Endothelial cell of umbilical vein (primary cell): Measurements from ENCODE around the gene PARD3B. TPM values are rescaled to one million over a fixed set of nuclear protein-coding genes. Genes with fewer than 3 reads are reported as not detected.

Experiments used
- BruUV-seq: library from RNA; stranded (reverse); fragments of 400-500 nt; replicated peaks from 2 replicates; lab custom pipeline; 2021; lab: Mats Ljungman, UMichigan
- CTCF ChIA-PET: fragments of 300-600, 350-600 bp; sonication (Branson Sonifier 250); formaldehyde crosslinking; loops from one replicate; lab custom pipeline; 2021; ENCODE audit warnings: antibody characterized with exemption, inconsistent platforms; lab: Charles Lee
- POLR2A ChIA-PET: fragments of 300-600, 350-600 bp; sonication (Branson Sonifier 250); formaldehyde crosslinking; loops from one replicate; lab custom pipeline; 2021; ENCODE audit warnings: antibody characterized with exemption, inconsistent platforms; lab: Charles Lee
- DNase-seq: peaks from one replicate; pipeline ENCODE4 v3.0.0-alpha.2; 2011; ENCODE audit warnings: low read depth, low spot score
- FAIRE-seq: peaks from 2 replicates; lab custom pipeline; 2011; peaks lifted over from hg19 to GRCh38; lab: Jason Lieb, UNC
- H2AFZ ChIP-seq: 2 replicates; pipeline ENCODE4 v1.6.0; 2012; ENCODE audit warnings: low read depth, low read length, control low read depth, inconsistent platforms
- H3K27ac ChIP-seq: 2 replicates; pipeline ENCODE4 v1.5.1; 2011; ENCODE audit warnings: low read depth, mild to moderate bottlenecking, control low read depth, low read length, moderate library complexity; ENCODE audit not compliant: insufficient read depth
- H3K27me3 ChIP-seq, 2 experiments: 2 replicates each; pipeline versions ENCODE4 v1.6.0 to v1.6.1; 2011; ENCODE audit warnings: low read length in 2 of 2, mixed read lengths in 1 of 2; ENCODE audit not compliant: control insufficient read depth in 2 of 2, insufficient read depth in 2 of 2
- H3K36me3 ChIP-seq, 2 experiments: 2 replicates in 1 of 2; 3 replicates in 1 of 2; pipeline ENCODE4 v1.5.1; 2011; ENCODE audit warnings: low read length in 2 of 2, mild to moderate bottlenecking in 1 of 2, moderate library complexity in 1 of 2; ENCODE audit not compliant: control insufficient read depth in 2 of 2, insufficient read depth in 2 of 2; ENCODE audit errors: extremely low read depth in 1 of 2
- H3K4me1 ChIP-seq: 3 replicates; pipeline ENCODE4 v1.5.1; 2011; ENCODE audit warnings: mild to moderate bottlenecking, low read length; ENCODE audit not compliant: control insufficient read depth, insufficient read depth; ENCODE audit errors: extremely low read depth
- H3K4me2 ChIP-seq: 2 replicates; pipeline ENCODE4 v1.6.1; 2011; ENCODE audit warnings: low read length, control low read depth, mixed read lengths; ENCODE audit not compliant: insufficient read depth
- H3K4me3 ChIP-seq, 3 experiments: fragments of 200-600 bp in 1 of 3; sonication (generic), shearing (Covaris generic) in 1 of 3; replicated peaks in 1 of 3; 2 replicates each; pipeline ENCODE4 v1.5.1; 2011 to 2016; ENCODE audit warnings: control low read depth in 3 of 3, low read length in 3 of 3, mild to moderate bottlenecking in 2 of 3, inconsistent platforms in 1 of 3, low read depth in 1 of 3, moderate library complexity in 1 of 3; ENCODE audit not compliant: insufficient read depth in 1 of 3
- H3K79me2 ChIP-seq: 2 replicates; pipeline ENCODE4 v1.6.0; 2012; ENCODE audit warnings: low read length, inconsistent platforms; ENCODE audit not compliant: control insufficient read depth, insufficient read depth
- H3K9ac ChIP-seq: replicated peaks from 2 replicates; pipeline ENCODE3; 2011; ENCODE audit warnings: low read length, control low read depth; ENCODE audit not compliant: insufficient read depth; ENCODE audit errors: extremely low read depth
- H3K9me1 ChIP-seq: replicated peaks from 3 replicates; pipeline ENCODE4 v1.6.0; 2011; ENCODE audit warnings: mild to moderate bottlenecking, low read length; ENCODE audit not compliant: control insufficient read depth, insufficient read depth; ENCODE audit errors: extremely low read depth
- H3K9me3 ChIP-seq: replicated peaks from 2 replicates; pipeline ENCODE4 v1.5.1; 2012; ENCODE audit warnings: low read length, inconsistent platforms; ENCODE audit not compliant: control insufficient read depth, insufficient read depth
- H4K20me1 ChIP-seq: replicated peaks from 2 replicates; pipeline ENCODE3; 2011; ENCODE audit warnings: mild to moderate bottlenecking, low read length; ENCODE audit not compliant: control insufficient read depth, insufficient read depth; ENCODE audit errors: extremely low read depth
- CTCF ChIP-seq, 2 donors: IDR thresholded peaks; 1 replicate in 1 of 2; 2 replicates in 1 of 2; pipeline ENCODE4 v1.5.1; 2011; ENCODE audit warnings: low read length in 2 of 2, mild to moderate bottlenecking in 2 of 2, moderate library complexity in 2 of 2, control low read depth in 1 of 2, inconsistent platforms in 1 of 2, low read depth in 1 of 2; ENCODE audit not compliant: insufficient read depth in 1 of 2; ENCODE audit errors: extremely low read depth in 1 of 2
- EZH2 ChIP-seq: IDR thresholded peaks from 2 replicates; pipeline ENCODE4 v1.6.1; 2012; ENCODE audit warnings: borderline replicate concordance, low read depth, mild to moderate bottlenecking, moderate library complexity, low read length, inconsistent platforms; ENCODE audit not compliant: severe bottlenecking
- FOS ChIP-seq: IDR thresholded peaks from 2 replicates; pipeline ENCODE4 v1.6.1; 2011; ENCODE audit warnings: mild to moderate bottlenecking, low read length, moderate library complexity, borderline replicate concordance; ENCODE audit not compliant: insufficient read depth
- GATA2 ChIP-seq: IDR thresholded peaks from 2 replicates; pipeline ENCODE4 v1.7.0; 2011; ENCODE audit warnings: low read depth, mild to moderate bottlenecking, moderate library complexity, mixed read lengths, low read length; ENCODE audit not compliant: insufficient read length, insufficient read depth
- JUN ChIP-seq: IDR thresholded peaks from 2 replicates; pipeline ENCODE4 v1.6.1; 2011; ENCODE audit warnings: borderline replicate concordance, low read depth; ENCODE audit not compliant: insufficient read length, insufficient read depth
- MAX ChIP-seq: IDR thresholded peaks from 2 replicates; pipeline ENCODE4 v1.6.1; 2011; ENCODE audit not compliant: insufficient read depth, insufficient read length
- MYC ChIP-seq: IDR thresholded peaks from one replicate; pipeline ENCODE4 v1.6.1; 2011; ENCODE audit warnings: mild to moderate bottlenecking, low read depth, low read length
- POLR2A ChIP-seq: IDR thresholded peaks from 2 replicates; pipeline ENCODE4 v1.6.1; 2012; ENCODE audit warnings: low read depth, mild to moderate bottlenecking, control low read depth, low read length
- POLR2AphosphoS5 ChIP-seq: IDR thresholded peaks from 2 replicates; pipeline ENCODE4 v1.6.1; 2012; ENCODE audit warnings: low read depth, mild to moderate bottlenecking, control low read depth, low read length, moderate library complexity; ENCODE audit not compliant: insufficient read depth
- dilution Hi-C: fragments of 300-500 bp; cut with MboI; formaldehyde crosslinking; loops from one replicate; pipeline ENCODE4 v1.15.0; 2019; ENCODE audit warnings: low sequenced_read_pairs; ENCODE audit not compliant: extremely low pct_ligation_motif_present
- intact Hi-C: fragments of 100-400 bp; cut with micrococcal nuclease; formaldehyde crosslinking; loops from one replicate; pipeline ENCODE4 v1.10.0; 2022
- polyA plus RNA-seq, 4 experiments: library from polyadenylated mRNA; depleted of rRNA in 3 of 4; stranded (reverse) in 3 of 4; unstranded in 1 of 4; fragments of >200 nt; gene quantifications; 2 replicates each; pipeline versions ENCODE4 v1.2.1 to v1.2.3, GENCODE V29; 2011 to 2012; ENCODE audit warnings: missing spikeins in 1 of 4
- total RNA-seq: library from RNA; stranded (reverse); gene quantifications from 2 replicates; pipeline ENCODE4 v1.2.3, GENCODE V29; 2021

PARD3B gene
- total and polyA plus RNA-seq, 2 donors (not counting 3 experiments of a cell fraction or from before 2014, with no cell fraction given) = 2.2 to 30.9 TPM

- Histone ChIP-seq H3K9ac (no peak overlapping the region), H3K4me2 (no peak overlapping the region), H4K20me1 (no peaks in the 10 kb centered on the region), H3K27ac (no peak overlapping the region), H3K9me1 (no peaks in the 10 kb centered on the region), H3K27me3 (no peaks in the 10 kb centered on the region), H3K4me3 (no peak overlapping the region), H3K79me2 (no peaks in the 10 kb centered on the region), H3K4me1 (no peaks in the 10 kb centered on the region), H2AFZ (no peak overlapping the region), H3K36me3 (no peaks in the 10 kb centered on the region), H3K9me3 (no peaks in the 10 kb centered on the region)
- no TSS peak for BruUV-seq
- TF ChIP-seq EZH2 = no peak
- TF ChIP-seq GATA2 = no peak
- TF ChIP-seq MYC = no peak
- no peak for TF ChIP-seq POLR2A
- no peak for TF ChIP-seq FOS
- TF ChIP-seq MAX = no peak
- no peak for TF ChIP-seq JUN
- TF ChIP-seq CTCF (IDR thresholded peaks at IDR 0.05; ENCODE audit: extremely low read depth in 1 of 2, insufficient read depth in 1 of 2, low read depth in 1 of 2, low read length in 2 of 2) = no peak
- no peak for TF ChIP-seq POLR2AphosphoS5
- no peak for DNase-seq
- intact Hi-C loops (no loop called here), dilution Hi-C loops (no loop called here)
- POLR2A ChIA-PET = no interaction called here
- no peak for FAIRE-seq
- CTCF ChIA-PET = interaction anchor here (1.3 kb wide), 1 partner anchor 10 kb away, joined by 3 read pairs; no protein-coding TSS in a partner anchor
These were observed 427.5 kb downstream of the PARD3B start for GRCh38 chr2:204972606-204973336.
